Amniotic epithelial cell (primary cell): ENCODE data around the gene HOXA6.

Experiments used
- DNase-seq: peaks from one replicate; pipeline ENCODE4 v3.0.0-alpha.2; 2010; ENCODE audit warnings: low read depth

HOXA6 gene

GRCh38 chr7:27095897-27096767 lies 51.4 kb downstream of the HOXA6 start, which contains the start of gene HOXA1:
Gene HOXA1 (minus strand): TSS chr7:27096000. CDS start chr7:27095912, 88 bp downstream.
- DNase-seq: peak; percentile 88
